Measurements from ENCODE around the gene SOX6. TPM values are rescaled to one million over a fixed set of nuclear protein-coding genes. Genes with fewer than 3 reads are reported as not detected.
A peak's percentile ranks its signal among the peaks of the same experiment; 100 is the strongest.

SOX6 gene
- total and polyA plus RNA-seq, 2 of the 13 experiments (the other 11 are each of a cell fraction or from before 2014, with no cell fraction given), result 2.6 to 11.2 TPM

DNA sequence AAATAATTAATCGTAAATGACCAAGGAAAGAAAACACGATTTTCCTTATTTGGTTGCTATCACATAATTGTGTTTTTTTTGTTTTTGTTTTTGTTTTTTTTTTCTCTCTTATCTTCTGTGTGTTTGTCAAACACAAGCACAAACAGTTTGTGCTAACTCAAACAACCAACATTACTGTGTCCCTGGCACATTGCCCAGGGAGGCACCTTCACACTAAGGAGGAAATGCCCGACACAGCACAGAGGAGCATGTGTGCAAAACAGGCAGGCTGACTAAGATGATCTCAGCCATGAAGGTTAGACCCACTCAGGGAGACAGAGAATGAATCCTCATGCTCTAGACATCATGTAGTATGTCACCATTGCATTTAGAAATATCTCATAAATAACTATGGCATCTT lies 130.1 kb downstream of the SOX6 start (continued):
- peak; percentile 57; the same call in 1 of the 2 replicates for TF ChIP-seq FOSL2 (CRISPR knock-in tag; IDR thresholded peaks at IDR 0.05)
- no peak for TF ChIP-seq AGO1 (IDR thresholded peaks at IDR 0.05; ENCODE audit: low read depth, low read length, poor library complexity, severe bottlenecking)
- 0 out of 2 replicates have a peak, but pooled peaks have one; percentile 21 for TF ChIP-seq ZKSCAN1 (IDR thresholded peaks at IDR 0.05; ENCODE audit: low read length)
- TF ChIP-seq CBX5 (CRISPR knock-in tag; IDR thresholded peaks at IDR 0.05; ENCODE audit: borderline replicate concordance), result no peak
- TF ChIP-seq, protein P1, sequence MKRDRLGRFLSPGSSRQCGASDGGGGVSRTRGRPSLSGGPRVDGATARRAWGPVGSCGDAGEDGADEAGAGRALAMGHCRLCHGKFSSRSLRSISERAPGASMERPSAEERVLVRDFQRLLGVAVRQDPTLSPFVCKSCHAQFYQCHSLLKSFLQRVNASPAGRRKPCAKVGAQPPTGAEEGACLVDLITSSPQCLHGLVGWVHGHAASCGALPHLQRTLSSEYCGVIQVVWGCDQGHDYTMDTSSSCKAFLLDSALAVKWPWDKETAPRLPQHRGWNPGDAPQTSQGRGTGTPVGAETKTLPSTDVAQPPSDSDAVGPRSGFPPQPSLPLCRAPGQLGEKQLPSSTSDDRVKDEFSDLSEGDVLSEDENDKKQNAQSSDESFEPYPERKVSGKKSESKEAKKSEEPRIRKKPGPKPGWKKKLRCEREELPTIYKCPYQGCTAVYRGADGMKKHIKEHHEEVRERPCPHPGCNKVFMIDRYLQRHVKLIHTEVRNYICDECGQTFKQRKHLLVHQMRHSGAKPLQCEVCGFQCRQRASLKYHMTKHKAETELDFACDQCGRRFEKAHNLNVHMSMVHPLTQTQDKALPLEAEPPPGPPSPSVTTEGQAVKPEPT (CRISPR knock-in tag; IDR thresholded peaks at IDR 0.05; ENCODE audit: low read depth), result no peak
- no peak for TF ChIP-seq FOXM1 (CRISPR knock-in tag; IDR thresholded peaks at IDR 0.05)
- TF ChIP-seq NRL (CRISPR knock-in tag; IDR thresholded peaks at IDR 0.05; ENCODE audit: borderline replicate concordance), result no peak
- peak; percentile 49; the same call in 1 of the 2 replicates for TF ChIP-seq SOX5 (CRISPR knock-in tag; IDR thresholded peaks at IDR 0.05; ENCODE audit: borderline replicate concordance)
- no peak for TF ChIP-seq ZNF644 (CRISPR knock-in tag; IDR thresholded peaks at IDR 0.05; ENCODE audit: low read depth)
- no peak for TF ChIP-seq SAFB2 (CRISPR knock-in tag; IDR thresholded peaks at IDR 0.05; ENCODE audit: borderline replicate concordance, low read depth)
- TF ChIP-seq ZEB1 (IDR thresholded peaks at IDR 0.05; ENCODE audit: insufficient replicate concordance, low read depth), result no peak
- TF ChIP-seq TBP (CRISPR knock-in tag; IDR thresholded peaks at IDR 0.05), result no peak
- no peak for TF ChIP-seq ZNF589 (CRISPR knock-in tag; conservative IDR thresholded peaks at IDR 0.05)
- TF ChIP-seq SMAD1 (CRISPR knock-in tag; IDR thresholded peaks at IDR 0.05; ENCODE audit: borderline replicate concordance, low read depth), result no peak
- TF ChIP-seq KAT8 (CRISPR knock-in tag; IDR thresholded peaks at IDR 0.05), result no peak
- TF ChIP-seq, protein P2, sequence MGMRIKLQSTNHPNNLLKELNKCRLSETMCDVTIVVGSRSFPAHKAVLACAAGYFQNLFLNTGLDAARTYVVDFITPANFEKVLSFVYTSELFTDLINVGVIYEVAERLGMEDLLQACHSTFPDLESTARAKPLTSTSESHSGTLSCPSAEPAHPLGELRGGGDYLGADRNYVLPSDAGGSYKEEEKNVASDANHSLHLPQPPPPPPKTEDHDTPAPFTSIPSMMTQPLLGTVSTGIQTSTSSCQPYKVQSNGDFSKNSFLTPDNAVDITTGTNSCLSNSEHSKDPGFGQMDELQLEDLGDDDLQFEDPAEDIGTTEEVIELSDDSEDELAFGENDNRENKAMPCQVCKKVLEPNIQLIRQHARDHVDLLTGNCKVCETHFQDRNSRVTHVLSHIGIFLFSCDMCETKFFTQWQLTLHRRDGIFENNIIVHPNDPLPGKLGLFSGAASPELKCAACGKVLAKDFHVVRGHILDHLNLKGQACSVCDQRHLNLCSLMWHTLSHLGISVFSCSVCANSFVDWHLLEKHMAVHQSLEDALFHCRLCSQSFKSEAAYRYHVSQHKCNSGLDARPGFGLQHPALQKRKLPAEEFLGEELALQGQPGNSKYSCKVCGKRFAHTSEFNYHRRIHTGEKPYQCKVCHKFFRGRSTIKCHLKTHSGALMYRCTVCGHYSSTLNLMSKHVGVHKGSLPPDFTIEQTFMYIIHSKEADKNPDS (CRISPR knock-in tag; IDR thresholded peaks at IDR 0.05), result no peak
- peak; percentile 29; the same call in 1 of the 2 replicates for TF ChIP-seq ZMYM4 (CRISPR knock-in tag; IDR thresholded peaks at IDR 0.05)
- no peak for TF ChIP-seq SUZ12 (IDR thresholded peaks at IDR 0.05; ENCODE audit: low read depth, low read length)
- TF ChIP-seq, protein P3, sequence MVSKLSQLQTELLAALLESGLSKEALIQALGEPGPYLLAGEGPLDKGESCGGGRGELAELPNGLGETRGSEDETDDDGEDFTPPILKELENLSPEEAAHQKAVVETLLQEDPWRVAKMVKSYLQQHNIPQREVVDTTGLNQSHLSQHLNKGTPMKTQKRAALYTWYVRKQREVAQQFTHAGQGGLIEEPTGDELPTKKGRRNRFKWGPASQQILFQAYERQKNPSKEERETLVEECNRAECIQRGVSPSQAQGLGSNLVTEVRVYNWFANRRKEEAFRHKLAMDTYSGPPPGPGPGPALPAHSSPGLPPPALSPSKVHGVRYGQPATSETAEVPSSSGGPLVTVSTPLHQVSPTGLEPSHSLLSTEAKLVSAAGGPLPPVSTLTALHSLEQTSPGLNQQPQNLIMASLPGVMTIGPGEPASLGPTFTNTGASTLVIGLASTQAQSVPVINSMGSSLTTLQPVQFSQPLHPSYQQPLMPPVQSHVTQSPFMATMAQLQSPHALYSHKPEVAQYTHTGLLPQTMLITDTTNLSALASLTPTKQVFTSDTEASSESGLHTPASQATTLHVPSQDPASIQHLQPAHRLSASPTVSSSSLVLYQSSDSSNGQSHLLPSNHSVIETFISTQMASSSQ (IDR thresholded peaks at IDR 0.05; ENCODE audit: low read depth), result no peak
- TF ChIP-seq, protein P3 (CRISPR knock-in tag; IDR thresholded peaks at IDR 0.05; ENCODE audit: borderline replicate concordance), result no peak
- TF ChIP-seq NFKBIZ (CRISPR knock-in tag; IDR thresholded peaks at IDR 0.05), result no peak
